ENCODE measurements around the gene WNT7B.

DNA sequence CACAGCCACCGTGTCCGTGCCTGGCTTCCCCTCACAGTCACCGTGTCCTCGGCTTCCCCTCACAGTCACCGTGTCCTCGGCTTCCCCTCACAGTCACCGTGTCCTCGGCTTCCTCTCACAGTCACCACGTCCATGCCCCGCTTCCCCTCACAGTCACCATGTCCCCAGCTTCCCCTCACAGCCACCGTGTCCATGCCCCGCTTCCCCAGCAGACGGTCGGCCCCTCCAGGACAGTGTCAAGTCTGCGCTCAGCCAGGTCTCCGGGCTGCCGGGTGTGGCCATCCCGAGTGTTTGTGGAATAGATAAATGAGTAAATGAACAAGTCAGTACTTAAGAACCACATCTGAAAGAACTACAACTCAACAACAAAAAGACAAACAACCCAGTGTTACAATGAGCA lies 23.8 kb downstream of the WNT7B start:
- TF ChIP-seq TARDBP (IDR thresholded peaks at IDR 0.05) (no peak), FOXK2 (IDR thresholded peaks at IDR 0.05) (no peak), HDGF (IDR thresholded peaks at IDR 0.05; ENCODE audit: borderline replicate concordance) (no peak), FOXA1 (IDR thresholded peaks at IDR 0.05) (no peak), SUZ12 (IDR thresholded peaks at IDR 0.05) (no peak), CTBP1 (IDR thresholded peaks at IDR 0.05; ENCODE audit: borderline replicate concordance) (no peak), BHLHE40 (IDR thresholded peaks at IDR 0.05; ENCODE audit: borderline replicate concordance) (no peak)

Measured in HEK293T (cell line).